HFFc6 (cell line): Measurements from ENCODE around the gene SLC38A3. TPM values are rescaled to one million over a fixed set of nuclear protein-coding genes. Genes with fewer than 3 reads are reported as not detected.

Experiments
- DNase-seq: peaks from one replicate; pipeline ENCODE4 v3.0.0-alpha.2; 2018
- H3K27ac Mint-ChIP-seq: 2 replicates; pipeline ENCODE4 v1.8.0; 2020; ENCODE audit warnings: mild to moderate bottlenecking, mixed read lengths
- H3K27me3 Mint-ChIP-seq: 2 replicates; pipeline ENCODE4 v1.8.0; 2021; ENCODE audit warnings: mild to moderate bottlenecking, moderate library complexity, mixed read lengths; ENCODE audit not compliant: insufficient read depth
- H3K36me3 Mint-ChIP-seq: 2 replicates; pipeline ENCODE4 v1.8.0; 2021; ENCODE audit warnings: low read depth, mixed read lengths
- H3K4me1 Mint-ChIP-seq: 2 replicates; pipeline ENCODE4 v1.8.0; 2020; ENCODE audit warnings: low read depth, mixed read lengths
- H3K4me3 Mint-ChIP-seq: 2 replicates; pipeline ENCODE4 v1.8.0; 2020; ENCODE audit warnings: mild to moderate bottlenecking, moderate library complexity, mixed read lengths
- H3K9me3 Mint-ChIP-seq: 2 replicates; pipeline ENCODE4 v1.8.0; 2020; ENCODE audit warnings: mild to moderate bottlenecking, mixed read lengths
- total RNA-seq, 6 experiments: library from RNA; stranded (reverse); fragmentation: NEBNext Ultra II Directional; extraction: Animal tissue kit (Norgen Biotek cat#: 25700); gene quantifications; 2 replicates in 1 of 6; 3 replicates in 5 of 6; pipeline ENCODE4 v1.2.3, GENCODE V29; 2021
- TF ChIP-seq, protein P1 (sequence below): fragments of 200-600 bp; sonication (generic); IDR thresholded peaks from 2 replicates; pipeline ENCODE4 v1.5.0; 2021; ENCODE audit warnings: antibody characterized with exemption, mild to moderate bottlenecking

Gene SLC38A3
- total RNA-seq, 6 experiments from 2014 or later: 0.16 to 0.24 TPM; not detected in 4

- TF ChIP-seq, protein P1, sequence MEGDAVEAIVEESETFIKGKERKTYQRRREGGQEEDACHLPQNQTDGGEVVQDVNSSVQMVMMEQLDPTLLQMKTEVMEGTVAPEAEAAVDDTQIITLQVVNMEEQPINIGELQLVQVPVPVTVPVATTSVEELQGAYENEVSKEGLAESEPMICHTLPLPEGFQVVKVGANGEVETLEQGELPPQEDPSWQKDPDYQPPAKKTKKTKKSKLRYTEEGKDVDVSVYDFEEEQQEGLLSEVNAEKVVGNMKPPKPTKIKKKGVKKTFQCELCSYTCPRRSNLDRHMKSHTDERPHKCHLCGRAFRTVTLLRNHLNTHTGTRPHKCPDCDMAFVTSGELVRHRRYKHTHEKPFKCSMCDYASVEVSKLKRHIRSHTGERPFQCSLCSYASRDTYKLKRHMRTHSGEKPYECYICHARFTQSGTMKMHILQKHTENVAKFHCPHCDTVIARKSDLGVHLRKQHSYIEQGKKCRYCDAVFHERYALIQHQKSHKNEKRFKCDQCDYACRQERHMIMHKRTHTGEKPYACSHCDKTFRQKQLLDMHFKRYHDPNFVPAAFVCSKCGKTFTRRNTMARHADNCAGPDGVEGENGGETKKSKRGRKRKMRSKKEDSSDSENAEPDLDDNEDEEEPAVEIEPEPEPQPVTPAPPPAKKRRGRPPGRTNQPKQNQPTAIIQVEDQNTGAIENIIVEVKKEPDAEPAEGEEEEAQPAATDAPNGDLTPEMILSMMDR: peak; percentile 90
- Mint-ChIP-seq H3K27ac (peak overlapping the region; percentile 21; the same call in 1 of the 2 replicates), H3K9me3 (no peaks in the 10 kb centered on the region), H3K36me3 (no peaks in the 10 kb centered on the region), H3K4me1 (no peaks in the 10 kb centered on the region), H3K27me3 (peaks cover 3% of the 10 kb centered on the region; the same call in 1 of the 2 replicates), H3K4me3 (no peak overlapping the region)
- DNase-seq: peak; percentile 79
These were observed 15.8 kb upstream of the SLC38A3 start for GRCh38 chr3:50189274-50189673.

DNA sequence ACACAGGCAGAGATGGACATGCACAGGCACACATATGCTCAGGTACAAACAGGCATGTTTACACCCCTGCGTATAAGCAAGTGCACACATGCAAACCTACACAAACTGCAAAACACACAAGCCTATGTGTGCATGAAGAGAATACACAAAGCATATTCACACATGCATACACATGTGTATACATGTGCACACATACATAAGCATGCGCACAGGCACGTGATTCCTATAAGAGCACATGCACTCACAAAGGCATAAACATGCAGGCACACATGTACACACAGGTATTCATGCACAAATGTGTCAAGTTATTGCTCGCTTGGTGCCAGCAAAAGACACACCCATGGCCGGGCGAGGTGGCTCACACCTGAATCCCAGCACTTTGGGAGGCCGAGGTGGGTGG is 15.1 kb upstream of the SLC38A3 start:
- TF ChIP-seq, protein P1: no peak
- no peak overlapping the region for H3K4me3 Mint-ChIP-seq
- no peaks in the 10 kb centered on the region for H3K9me3 Mint-ChIP-seq
- H3K36me3 Mint-ChIP-seq: no peaks in the 10 kb centered on the region
- H3K27me3 Mint-ChIP-seq: peaks cover 5% of the 10 kb centered on the region
- H3K27ac Mint-ChIP-seq: no peak overlapping the region
- no peak for DNase-seq
- H3K4me1 Mint-ChIP-seq: no peaks in the 10 kb centered on the region

- TF ChIP-seq, protein P1: no peak
- Mint-ChIP-seq H3K27ac (no peak within 1 kb of the TSS), H3K36me3 (no peaks in the 10 kb centered on the region), H3K4me1 (no peaks in the 10 kb centered on the region), H3K4me3 (no peak within 1 kb of the TSS), H3K27me3 (peaks cover 5% of the 10 kb centered on the region), H3K9me3 (no peaks in the 10 kb centered on the region)
- DNase-seq: no peak
These were observed 14.0 kb upstream of the SLC38A3 start, which contains the start of gene GNAT1 for GRCh38 chr3:50190936-50191660. GNAT1 (plus strand) TSS chr3:50191610; CDS start chr3:50191726, 116 bp downstream.

DNA sequence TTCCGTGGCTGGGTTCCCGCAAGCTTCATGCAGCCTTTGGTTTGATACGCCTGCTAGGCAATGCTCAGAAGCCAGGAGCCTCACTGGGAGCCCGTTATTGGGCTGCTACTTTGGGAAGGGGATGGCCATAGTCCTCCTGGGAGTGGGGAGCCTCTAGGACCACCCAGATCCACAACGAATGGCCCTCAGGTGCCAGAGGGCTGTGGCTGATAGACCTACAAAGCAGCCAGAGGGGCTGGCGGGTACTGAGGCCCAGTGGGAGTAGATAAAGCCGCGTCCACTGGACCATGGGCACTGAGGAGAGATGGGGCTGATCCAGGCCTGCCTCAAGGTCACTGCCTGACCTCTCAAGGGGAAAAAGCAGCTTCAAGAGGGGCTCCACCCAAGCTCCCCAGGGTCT is 12.9 kb upstream of the SLC38A3 start:
- Mint-ChIP-seq H3K4me3 (no peak overlapping the region), H3K27ac (no peak overlapping the region), H3K27me3 (peaks cover 9% of the 10 kb centered on the region), H3K9me3 (no peaks in the 10 kb centered on the region), H3K36me3 (no peaks in the 10 kb centered on the region), H3K4me1 (no peaks in the 10 kb centered on the region)
- TF ChIP-seq, protein P1: no peak
- DNase-seq: no peak

DNA sequence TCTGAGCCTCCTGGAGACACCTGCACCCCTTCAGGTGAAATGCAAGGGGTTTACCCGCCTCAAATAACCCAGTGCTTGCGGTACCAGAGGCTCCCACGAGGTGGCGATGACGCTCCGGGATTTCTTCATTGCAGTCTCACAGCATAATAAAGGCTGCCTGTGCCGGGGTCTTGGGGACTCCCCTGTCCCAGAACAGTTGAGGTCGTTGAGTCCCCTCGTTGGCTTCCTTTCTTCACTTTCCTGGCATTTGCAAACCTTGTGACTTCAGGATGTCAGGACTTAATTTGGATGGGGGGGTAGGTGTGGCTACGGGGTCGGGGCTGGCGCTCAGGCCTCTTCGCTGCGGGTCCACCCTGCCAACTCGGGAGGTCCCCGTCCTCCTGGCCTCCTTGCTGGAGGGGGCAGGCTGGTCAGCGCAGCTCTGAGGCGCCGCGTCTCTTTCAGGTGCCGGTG is 12.4 kb upstream of the SLC38A3 start:
- H3K27me3 Mint-ChIP-seq: peaks cover 13% of the 10 kb centered on the region
- no peaks in the 10 kb centered on the region for H3K36me3 Mint-ChIP-seq
- H3K27ac Mint-ChIP-seq: no peak overlapping the region
- TF ChIP-seq, protein P1: peak; percentile 94
- H3K4me1 Mint-ChIP-seq: no peaks in the 10 kb centered on the region
- DNase-seq: peak; percentile 19
- H3K4me3 Mint-ChIP-seq: no peak overlapping the region
- no peaks in the 10 kb centered on the region for H3K9me3 Mint-ChIP-seq
